ENCODE measurements around the gene CTAG1A.
"Not testable (repeated sequence)": the region's sequence is repeated elsewhere in the genome, so short reads cannot be mapped to it uniquely, and the experiment has no call there.

DNA sequence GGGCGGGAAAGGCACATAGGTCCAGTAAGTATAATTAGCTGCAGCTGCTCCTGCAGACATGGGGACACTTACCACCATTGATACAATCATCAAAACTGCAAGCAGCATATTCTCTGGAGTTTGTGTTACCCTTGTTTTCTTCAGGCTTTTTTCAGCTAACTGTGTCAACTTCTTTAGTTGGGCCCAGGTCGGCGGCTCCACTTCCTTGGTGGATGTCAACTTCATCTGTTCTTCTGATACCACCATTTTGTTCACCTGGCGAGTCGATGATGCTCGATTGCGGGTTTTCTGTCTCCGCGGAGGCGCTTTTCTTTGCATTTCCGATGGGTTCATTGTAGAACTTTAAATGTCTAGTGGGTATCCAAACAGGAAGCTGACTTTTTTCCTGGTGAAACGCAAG is 26.2 kb downstream of the CTAG1A start:
- not testable (repeated sequence) for TF ChIP-seq BCL3 (IDR thresholded peaks at IDR 0.05); NFE2L2 (conservative IDR thresholded peaks at IDR 0.05; ENCODE audit: low read length); SMC3 (IDR thresholded peaks at IDR 0.05); ZFP36 (IDR thresholded peaks at IDR 0.05; ENCODE audit: borderline replicate concordance, partially characterized antibody); CHD2 (IDR thresholded peaks at IDR 0.05; ENCODE audit: low read length, partially characterized antibody)
